Dermis blood vessel endothelial cell (primary cell): ENCODE results near the gene DIPK1C. TPM values are rescaled to one million over a fixed set of nuclear protein-coding genes. Genes with fewer than 3 reads are reported as not detected.

Experiments used
- DNase-seq: peaks from one replicate; pipeline ENCODE4 v3.0.0; 2010
- total RNA-seq: library from RNA; depleted of rRNA; stranded (reverse); fragments of >200 nt; gene quantifications from 2 replicates; pipeline ENCODE4 v1.2.3, GENCODE V29; 2014

The DIPK1C gene
- total RNA-seq, 1 donor from 2014 or later, result not detected

DNA sequence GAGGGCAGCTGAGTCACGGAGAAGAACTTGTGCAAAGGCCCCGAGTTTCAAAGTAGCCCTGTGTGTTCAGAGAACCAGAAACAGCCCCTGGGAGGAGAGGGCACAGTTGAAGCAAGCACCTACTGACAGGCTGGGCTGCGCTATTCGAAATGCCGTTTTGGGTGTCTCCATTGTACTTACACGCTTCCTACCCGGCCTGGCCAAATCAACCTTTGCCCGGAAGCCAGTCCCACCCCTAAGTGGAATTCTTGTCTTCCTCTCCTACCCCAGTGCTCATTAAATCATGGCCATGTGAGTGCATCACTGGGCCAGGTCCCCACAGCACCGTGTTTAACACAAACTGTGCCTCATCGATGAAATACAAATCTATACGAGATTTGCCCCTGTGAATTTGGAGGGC is 6.0 kb downstream of the DIPK1C start:
- no peak for DNase-seq

- no peak for DNase-seq
Measured at GRCh38 chr18:74450626-74451025, 6.5 kb downstream of the DIPK1C start.

DNA sequence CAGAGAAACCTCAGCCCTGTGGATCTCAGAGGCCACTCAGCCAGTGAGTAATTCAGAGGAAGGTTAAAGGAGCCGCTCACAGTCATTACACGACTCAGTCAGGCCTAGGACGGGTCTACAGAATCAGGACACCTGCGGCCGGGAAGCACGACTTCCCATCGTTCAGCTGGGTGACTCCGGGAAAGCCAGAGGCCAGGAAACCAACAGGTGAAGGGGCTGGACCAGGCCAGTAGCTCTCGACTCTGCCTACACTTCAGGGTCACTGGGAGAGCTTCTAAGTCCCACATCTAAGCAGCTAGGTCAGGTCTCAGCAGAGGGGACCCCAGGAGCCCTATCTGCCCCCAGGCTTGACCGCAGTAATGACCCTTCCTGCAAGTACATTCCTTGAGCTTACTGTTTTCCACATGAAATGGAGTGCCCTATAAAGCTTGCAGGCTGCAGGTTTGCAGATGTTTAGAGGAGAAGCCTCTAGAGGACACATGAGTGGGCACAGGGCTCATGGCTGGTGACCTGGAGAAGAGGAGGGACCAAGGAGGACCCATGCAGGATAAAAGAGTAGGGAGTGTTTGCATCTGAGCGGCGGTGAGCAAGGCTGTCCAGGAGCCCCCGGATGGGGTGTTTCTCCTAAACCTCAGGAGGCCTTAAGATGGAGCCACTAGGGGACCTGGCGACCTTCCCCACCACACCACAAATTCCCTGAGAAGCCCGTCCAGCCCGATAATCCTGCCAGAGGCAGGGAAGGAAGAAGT is 9.5 kb downstream of the DIPK1C start:
- no peak for DNase-seq

DNA sequence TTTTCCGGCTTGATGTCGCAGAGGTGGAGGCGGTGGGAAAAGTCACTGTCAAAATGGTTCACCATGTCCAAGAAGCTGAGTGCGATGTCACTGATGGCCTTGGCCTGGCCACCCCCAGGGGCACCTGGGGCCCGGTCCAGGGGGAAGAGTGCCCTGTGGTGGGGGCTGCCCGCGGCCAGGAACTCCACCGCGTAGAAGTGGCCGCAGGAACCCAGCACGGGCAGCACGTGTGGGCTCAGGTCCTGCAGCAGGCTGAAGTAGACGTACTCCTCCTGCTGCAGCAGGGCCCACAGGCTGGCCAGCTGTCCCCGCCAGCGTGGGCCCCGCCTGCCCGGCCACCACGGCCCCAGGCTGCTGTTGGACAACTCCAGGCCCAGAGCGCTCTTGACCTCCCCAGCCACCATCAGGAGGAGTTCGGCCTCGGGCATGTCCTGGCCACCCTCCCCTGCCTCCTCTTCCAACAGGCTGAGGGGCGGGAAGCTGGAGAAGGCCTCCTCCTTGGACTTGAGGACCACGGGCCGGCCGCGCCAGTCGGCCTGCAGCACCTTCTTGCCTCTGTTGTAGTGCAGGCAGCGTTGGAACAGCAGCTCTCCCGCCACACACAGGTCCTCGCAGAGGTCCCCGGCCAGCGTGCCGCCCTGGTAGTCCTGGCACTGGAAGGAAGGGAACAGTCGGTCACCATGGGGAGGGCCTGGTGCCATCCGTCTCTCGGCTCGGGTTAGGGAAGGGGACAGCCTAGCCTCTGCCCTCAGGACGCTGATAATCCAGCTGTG is 10.3 kb downstream of the DIPK1C start:
- no peak for DNase-seq

- no peak for DNase-seq
Measured at GRCh38 chr18:74446178-74446577, 10.9 kb downstream of the DIPK1C start.

DNA sequence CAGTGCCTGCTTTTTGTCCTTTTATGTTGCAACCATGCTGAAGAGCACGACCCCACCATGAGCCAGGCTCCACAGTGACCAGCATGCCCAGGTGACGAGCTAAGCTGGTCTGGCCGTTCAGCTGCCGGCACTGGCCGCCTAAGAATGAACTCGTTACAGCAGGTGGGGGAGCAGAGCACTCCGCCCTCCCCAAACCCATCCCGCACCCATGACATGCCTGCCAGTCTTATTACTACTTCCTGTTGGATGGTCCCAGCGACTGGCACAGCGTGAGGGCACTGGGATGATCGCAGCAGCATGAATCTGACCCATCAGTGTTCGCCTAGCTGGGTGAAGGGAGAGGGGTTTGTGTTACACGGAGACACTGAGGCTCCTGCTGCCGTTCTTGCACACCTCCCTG is 11.5 kb downstream of the DIPK1C start:
- DNase-seq, result no peak

DNA sequence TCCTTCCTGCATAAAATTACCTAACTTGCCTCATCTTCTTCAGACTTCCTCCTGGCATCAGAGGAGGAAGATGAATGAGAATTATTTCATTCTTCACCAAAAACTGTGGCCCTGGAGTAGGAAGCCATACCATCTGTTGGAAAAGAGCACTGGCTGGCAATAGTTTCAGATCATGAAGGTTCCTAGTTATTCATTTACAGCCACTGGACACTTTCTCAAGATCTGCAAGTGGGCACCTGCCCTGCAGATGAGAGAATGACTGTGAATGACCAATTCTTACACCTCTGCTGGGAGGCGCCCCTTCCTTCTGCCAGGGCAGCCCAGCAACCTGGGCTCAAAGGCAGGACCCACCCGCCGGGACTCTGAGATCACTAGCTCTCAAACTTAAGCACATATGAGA is 13.0 kb downstream of the DIPK1C start:
- DNase-seq, result no peak

DNA sequence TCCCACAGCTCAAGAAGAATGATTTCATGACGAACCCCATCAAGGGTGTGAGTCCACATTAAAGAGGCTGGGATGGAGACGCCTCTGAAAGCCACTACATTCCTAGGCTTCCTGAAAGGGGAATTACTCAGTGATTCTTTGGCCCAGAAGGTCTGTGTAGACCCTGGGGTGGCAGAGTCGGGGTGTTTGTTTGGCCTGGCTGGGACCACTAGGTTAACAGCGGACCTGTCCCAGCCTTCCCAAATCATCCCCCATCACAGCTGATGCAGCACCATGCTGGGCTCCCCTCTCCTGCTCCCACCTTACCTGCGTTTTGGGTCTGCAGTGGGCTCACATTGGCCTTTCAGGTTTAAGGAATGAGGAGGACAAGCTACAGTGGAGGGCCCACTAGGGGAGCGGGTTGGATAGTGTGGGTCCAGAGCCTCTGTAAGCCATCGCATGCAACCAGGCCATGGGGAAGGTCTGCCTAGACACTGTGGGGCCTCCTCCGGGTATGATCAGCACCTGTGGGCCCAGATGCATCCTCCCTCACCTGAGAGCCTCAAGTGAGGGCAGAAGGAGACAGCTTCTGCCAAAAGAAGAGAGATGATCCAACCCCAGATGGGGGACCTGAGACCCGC is 16.2 kb downstream of the DIPK1C start:
- no peak for DNase-seq

DNA sequence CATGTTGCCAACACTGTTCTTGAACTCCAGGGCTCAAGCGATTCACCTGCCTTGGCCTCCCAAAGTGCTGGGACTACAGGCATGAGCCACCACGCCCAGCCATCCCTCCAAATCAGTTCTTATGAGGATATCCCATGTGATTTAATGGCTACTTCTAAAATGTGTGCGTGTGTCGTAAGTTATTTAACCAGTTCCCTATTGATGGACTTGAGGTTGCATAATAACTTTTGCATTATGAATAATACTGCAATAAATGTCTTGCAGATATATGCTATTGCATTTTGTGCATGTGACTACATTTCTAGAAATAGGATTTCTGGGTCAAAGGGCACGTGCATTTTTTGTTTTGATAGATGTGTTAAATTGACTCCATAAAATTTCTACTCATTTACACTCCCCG is 19.0 kb downstream of the DIPK1C start:
- no peak for DNase-seq

GRCh38 chr18:74436158-74436769 is 20.8 kb downstream of the DIPK1C start:
- no peak for DNase-seq

DNA sequence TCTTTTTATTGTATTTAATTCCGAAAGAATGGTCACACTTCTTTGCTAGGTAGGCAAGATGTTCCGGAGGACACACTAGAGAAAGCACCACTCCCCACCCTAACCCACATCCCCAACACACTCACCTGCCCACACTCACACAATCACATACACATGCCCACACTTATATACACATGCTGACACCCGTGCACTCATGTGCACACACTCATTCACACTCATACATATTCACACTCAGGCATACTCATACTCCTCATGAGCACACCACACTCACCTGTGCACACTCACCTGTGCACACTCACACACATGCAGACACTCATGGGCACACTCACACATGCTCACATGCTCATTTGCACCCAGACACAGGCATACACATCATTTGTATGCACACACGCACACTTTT is 21.4 kb downstream of the DIPK1C start:
- DNase-seq, result no peak

DNA sequence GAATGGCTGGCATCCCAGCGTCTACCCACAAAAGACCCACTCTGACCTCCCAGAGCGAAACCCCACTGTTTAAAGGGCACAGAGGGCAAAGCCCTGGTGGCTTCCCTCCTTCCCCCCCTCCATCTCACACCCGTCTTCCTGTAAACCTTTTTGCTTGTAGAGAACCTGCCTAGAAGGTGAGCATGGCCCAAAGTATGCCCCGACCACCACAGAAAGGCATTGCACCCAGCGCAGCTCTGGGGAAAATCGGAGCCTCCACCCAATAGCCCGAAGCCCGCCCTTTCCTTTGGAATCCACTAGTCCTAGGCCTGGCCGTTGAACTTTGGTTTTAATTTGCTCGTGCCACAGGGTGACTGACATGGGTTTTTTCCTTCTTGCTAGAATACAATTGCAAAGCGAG is 22.6 kb downstream of the DIPK1C start:
- no peak for DNase-seq

- DNase-seq, result no peak
Measured at GRCh38 chr18:74430806-74431571, 26.1 kb downstream of the DIPK1C start.

DNA sequence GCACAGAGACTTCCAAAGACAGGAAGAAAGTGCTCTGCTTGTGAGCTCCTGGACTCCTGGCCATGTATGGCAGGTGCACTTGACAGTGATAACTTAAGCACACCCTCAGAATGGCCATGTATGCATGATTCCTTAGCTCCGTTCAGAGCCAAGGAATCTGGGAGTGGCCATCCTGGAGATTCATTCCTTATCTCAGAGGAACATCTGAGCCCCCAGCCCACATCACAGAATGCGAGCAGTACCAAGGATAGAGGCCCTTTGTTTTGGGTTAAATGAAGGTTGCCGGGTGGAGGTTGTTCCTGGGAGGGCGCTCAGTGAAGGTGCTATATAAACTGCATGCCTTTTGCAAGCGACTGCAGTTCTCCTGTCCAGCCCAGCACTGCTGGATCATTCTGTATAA is 26.9 kb downstream of the DIPK1C start:
- DNase-seq, result no peak

DNA sequence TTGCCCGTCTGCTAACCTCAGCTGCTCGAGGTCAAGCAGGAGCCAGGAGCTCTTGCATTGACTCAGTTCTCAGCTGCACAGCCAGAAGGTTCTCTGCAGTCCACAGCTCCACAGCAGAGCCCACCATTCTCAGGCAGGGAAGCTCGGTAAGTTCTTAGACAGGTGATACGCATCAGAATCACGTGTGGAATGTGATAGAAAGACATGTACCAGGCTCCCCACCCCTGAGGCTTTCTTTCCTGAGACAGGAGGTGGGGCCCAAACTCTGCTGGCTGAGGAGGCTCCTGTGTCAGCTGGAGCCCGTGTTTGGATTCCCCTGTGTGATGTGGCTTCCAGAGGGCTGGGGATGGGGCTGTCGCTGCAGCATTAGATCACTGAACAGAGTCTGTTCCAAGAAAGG is 28.0 kb downstream of the DIPK1C start:
- DNase-seq, result no peak

- no peak for DNase-seq
Measured at GRCh38 chr18:74427442-74428112, 29.5 kb downstream of the DIPK1C start.

- DNase-seq, result no peak
Measured at GRCh38 chr18:74425876-74426275, 31.2 kb downstream of the DIPK1C start.

- DNase-seq, result no peak
Measured at GRCh38 chr18:74425161-74425560, 31.9 kb downstream of the DIPK1C start.

DNA sequence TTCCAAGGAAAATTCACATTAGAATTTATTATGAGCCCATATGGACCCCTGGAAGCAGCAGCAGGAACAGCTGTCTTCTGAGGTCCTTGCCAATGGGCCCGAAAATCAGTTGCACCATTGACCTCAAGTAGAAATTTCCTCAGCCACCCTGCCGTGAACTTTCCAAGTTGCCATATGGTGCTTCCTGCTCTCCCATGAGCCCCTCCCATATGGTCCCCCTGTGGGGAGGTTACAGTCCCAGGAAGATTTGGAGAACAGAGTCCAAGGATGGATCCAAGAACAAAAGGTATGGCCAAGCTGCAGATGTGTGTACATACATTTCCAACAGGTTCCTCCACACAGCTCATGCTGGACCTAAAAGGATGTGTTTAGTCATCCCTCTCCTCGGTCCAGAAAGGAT is 34.6 kb downstream of the DIPK1C start:
- DNase-seq, result no peak

GRCh38 chr18:74420926-74421325 is 36.2 kb downstream of the DIPK1C start:
- DNase-seq, result no peak

GRCh38 chr18:74420481-74420880 is 36.6 kb downstream of the DIPK1C start:
- DNase-seq, result no peak

- no peak for DNase-seq
Measured at GRCh38 chr18:74419761-74420160, 37.3 kb downstream of the DIPK1C start.
